Measurements from ENCODE around the gene LIN52. TPM values are rescaled to one million over a fixed set of nuclear protein-coding genes. Genes with fewer than 3 reads are reported as not detected.

The LIN52 gene
- polyA plus RNA-seq, 2 of the 4 experiments (the other 2 are of a cell fraction) = 9.3 to 10.8 TPM

DNA sequence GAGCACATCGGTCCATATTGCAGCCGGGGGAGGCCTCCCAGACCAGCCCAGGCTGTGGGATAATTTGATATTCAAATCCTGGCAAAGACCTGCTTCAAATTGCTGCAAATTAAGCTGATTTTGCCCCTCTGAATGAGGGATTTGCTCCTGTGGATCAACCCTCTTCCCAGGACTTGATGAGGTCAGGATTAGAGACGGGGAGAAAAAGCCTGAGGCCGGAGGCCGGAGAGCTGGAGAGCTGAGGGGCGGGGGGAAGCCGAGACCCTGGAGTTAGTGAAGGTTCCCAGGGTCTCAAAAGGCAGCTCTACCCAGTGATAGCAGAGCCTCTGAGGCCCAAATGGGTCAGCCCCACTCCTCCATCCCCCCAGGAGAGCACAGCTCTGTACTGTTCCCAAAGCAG lies 137.0 kb downstream of the LIN52 start (continued):
- TF ChIP-seq MAZ (IDR thresholded peaks at IDR 0.05; ENCODE audit: borderline replicate concordance, low read depth, low read length) = no peak

DNA sequence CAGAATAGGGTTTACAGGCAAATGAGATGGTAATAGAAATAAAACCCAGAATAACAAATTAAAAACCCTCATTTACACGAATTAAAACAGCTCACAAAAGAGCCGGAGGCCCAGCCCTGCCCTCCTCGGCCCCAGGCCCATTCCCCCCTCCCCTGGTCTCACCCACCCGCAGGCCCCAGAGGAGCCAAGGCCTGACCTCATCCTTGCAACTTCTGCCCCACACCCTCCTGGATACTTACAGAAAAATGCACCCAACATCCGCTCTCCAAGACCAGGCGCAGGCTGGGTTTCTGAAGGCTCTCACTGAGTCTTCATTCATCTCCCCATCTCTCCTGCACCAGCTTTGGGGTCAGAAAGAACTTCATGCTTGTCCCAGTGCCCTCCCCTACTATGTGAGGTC lies 138.3 kb downstream of the LIN52 start:
- FAIRE-seq = no peak
- no peaks in the 10 kb centered on the region for H3K4me1 ChIP-seq
- DNase-seq (ENCODE audit: low read depth in 1 of 2, low spot score in 1 of 2) = no peak
- no peak overlapping the region for H3K4me2 ChIP-seq
- no peak overlapping the region for H3K27ac ChIP-seq
- no peak overlapping the region for H3K4me3 ChIP-seq
- ATAC-seq = no peak
- ChIA-PET CTCF (interaction anchor here (0.9 to 1.5 kb wide), 4 partner anchors 26 to 44 kb away, joined by 3 to 8 read pairs (median 4); no protein-coding TSS in a partner anchor), POLR2A (no interaction called here)
- TF ChIP-seq RARB (CRISPR knock-in tag; IDR thresholded peaks at IDR 0.05) (no peak), KDM5A (IDR thresholded peaks at IDR 0.05) (no peak), ZC3H11A (IDR thresholded peaks at IDR 0.05) (no peak), FOSL2 (IDR thresholded peaks at IDR 0.05) (no peak), FOSL2 (CRISPR knock-in tag; IDR thresholded peaks at IDR 0.05) (no peak), GATA3 (IDR thresholded peaks at IDR 0.05; ENCODE audit: borderline replicate concordance) (no peak), ZNF302 (CRISPR knock-in tag; IDR thresholded peaks at IDR 0.05) (no peak), FOSB (CRISPR knock-in tag; IDR thresholded peaks at IDR 0.05) (no peak), HOXB5 (CRISPR knock-in tag; IDR thresholded peaks at IDR 0.05) (no peak), EP300 (IDR thresholded peaks at IDR 0.05) (no peak), CHD2 (IDR thresholded peaks at IDR 0.05; ENCODE audit: low read length, partially characterized antibody) (no peak), ZSCAN20 (CRISPR knock-in tag; IDR thresholded peaks at IDR 0.05) (no peak), ESRRA (IDR thresholded peaks at IDR 0.05; ENCODE audit: borderline replicate concordance, low read length) (no peak), MYC (IDR thresholded peaks at IDR 0.05; ENCODE audit: borderline replicate concordance, low read length) (no peak), PBX3 (IDR thresholded peaks at IDR 0.05) (no peak), NR3C1 (IDR thresholded peaks at IDR 0.05) (no peak), TP53 (CRISPR knock-in tag; IDR thresholded peaks at IDR 0.05) (no peak)
- TF ChIP-seq, protein P1, sequence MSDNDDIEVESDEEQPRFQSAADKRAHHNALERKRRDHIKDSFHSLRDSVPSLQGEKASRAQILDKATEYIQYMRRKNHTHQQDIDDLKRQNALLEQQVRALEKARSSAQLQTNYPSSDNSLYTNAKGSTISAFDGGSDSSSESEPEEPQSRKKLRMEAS (IDR thresholded peaks at IDR 0.05) = no peak
- TF ChIP-seq, protein P2, sequence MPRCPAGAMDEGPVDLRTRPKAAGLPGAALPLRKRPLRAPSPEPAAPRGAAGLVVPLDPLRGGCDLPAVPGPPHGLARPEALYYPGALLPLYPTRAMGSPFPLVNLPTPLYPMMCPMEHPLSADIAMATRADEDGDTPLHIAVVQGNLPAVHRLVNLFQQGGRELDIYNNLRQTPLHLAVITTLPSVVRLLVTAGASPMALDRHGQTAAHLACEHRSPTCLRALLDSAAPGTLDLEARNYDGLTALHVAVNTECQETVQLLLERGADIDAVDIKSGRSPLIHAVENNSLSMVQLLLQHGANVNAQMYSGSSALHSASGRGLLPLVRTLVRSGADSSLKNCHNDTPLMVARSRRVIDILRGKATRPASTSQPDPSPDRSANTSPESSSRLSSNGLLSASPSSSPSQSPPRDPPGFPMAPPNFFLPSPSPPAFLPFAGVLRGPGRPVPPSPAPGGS (IDR thresholded peaks at IDR 0.05) = no peak
- no peaks in the 10 kb centered on the region for H3K9me3 ChIP-seq
- 54% methylated on average over 6 of the region's 6 CpGs for WGBS (ENCODE audit: missing lambda C conversion rate)

- Histone ChIP-seq H3K27ac (no peak overlapping the region), H3K4me3 (no peak overlapping the region), H3K4me1 (no peaks in the 10 kb centered on the region), H3K4me2 (no peak overlapping the region), H3K9me3 (peaks cover 18% of the 10 kb centered on the region; the same call in 2 of the 3 replicates)
- ChIA-PET POLR2A (no interaction called here), CTCF (interaction anchor here (0.7 to 12.2 kb wide), 3 partner anchors 9 to 25 kb away, joined by 3 to 56 read pairs (median 18); no protein-coding TSS in a partner anchor)
- 29% methylated on average over 8 of the region's 8 CpGs for WGBS (ENCODE audit: missing lambda C conversion rate)
- ATAC-seq (no peak), DNase-seq (ENCODE audit: low read depth in 1 of 2, low spot score in 1 of 2) (no peak), FAIRE-seq (no peak)
- TF ChIP-seq, protein P3, sequence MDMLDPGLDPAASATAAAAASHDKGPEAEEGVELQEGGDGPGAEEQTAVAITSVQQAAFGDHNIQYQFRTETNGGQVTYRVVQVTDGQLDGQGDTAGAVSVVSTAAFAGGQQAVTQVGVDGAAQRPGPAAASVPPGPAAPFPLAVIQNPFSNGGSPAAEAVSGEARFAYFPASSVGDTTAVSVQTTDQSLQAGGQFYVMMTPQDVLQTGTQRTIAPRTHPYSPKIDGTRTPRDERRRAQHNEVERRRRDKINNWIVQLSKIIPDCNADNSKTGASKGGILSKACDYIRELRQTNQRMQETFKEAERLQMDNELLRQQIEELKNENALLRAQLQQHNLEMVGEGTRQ (IDR thresholded peaks at IDR 0.05) = peak; percentile 59; the same call in 1 of the 2 replicates
- no peak for TF ChIP-seq TP53 (CRISPR knock-in tag; IDR thresholded peaks at IDR 0.05)
These were observed 147.0 kb downstream of the LIN52 start for GRCh38 chr14:74231784-74232183.
